Prostate gland (tissue), 2 donors: Measurements from ENCODE around the gene PPP1R1B. TPM values are rescaled to one million over a fixed set of nuclear protein-coding genes. Genes with fewer than 3 reads are reported as not detected.
"Not testable (repeated sequence)": the region's sequence is repeated elsewhere in the genome, so short reads cannot be mapped to it uniquely, and the experiment has no call there.

Source experiments
- DNase-seq: peaks from one replicate; pipeline ENCODE4 v3.0.0-alpha.2; 2019; ENCODE audit warnings: low spot score
- H3K27ac ChIP-seq, 2 donors: fragments of 200-600 bp; sonication (generic); 2 replicates each; pipeline ENCODE4 v1.5.1; 2017 to 2019
- H3K27me3 ChIP-seq: fragments of 200-600 bp; sonication (generic); replicated peaks from 2 replicates; pipeline ENCODE4 v1.5.1; 2019; ENCODE audit not compliant: insufficient read depth
- H3K36me3 ChIP-seq, 2 donors: fragments of 200-600 bp; sonication (generic); 1 replicate in 1 of 2; 2 replicates in 1 of 2; pipeline versions ENCODE4 v1.5.1 to v1.8.1; 2017 to 2019
- H3K4me1 ChIP-seq: fragments of 200-600 bp; sonication (generic); replicated peaks from 2 replicates; pipeline ENCODE4 v1.5.1; 2019
- H3K4me3 ChIP-seq, 2 donors: fragments of 200-600 bp; sonication (generic); 2 replicates each; pipeline ENCODE4 v1.5.1; 2017 to 2019
- H3K9me3 ChIP-seq: fragments of 200-600 bp; sonication (generic); 2 replicates; pipeline ENCODE4 v1.5.1; 2017
- POLR2A ChIP-seq: fragments of 450-650 bp; IDR thresholded peaks from one replicate; pipeline ENCODE4 v1.6.1; 2016; ENCODE audit warnings: antibody characterized with exemption, mild to moderate bottlenecking
- POLR2AphosphoS5 ChIP-seq: sonication (generic); formaldehyde crosslinking; IDR thresholded peaks from one replicate; pipeline ENCODE4 v1.6.1; 2017; ENCODE audit warnings: antibody characterized with exemption
- WGBS: methylation state at CpG from one replicate; pipeline ENCODE4 v1.1.5; 2018; 5-methylcytosine and 5-hydroxymethylcytosine counted together
- intact Hi-C: fragments of 100-400 bp; cut with DNase I; formaldehyde crosslinking; loops from one replicate; pipeline ENCODE4 v1.14.2; 2022
- total RNA-seq, 2 donors: library from RNA; depleted of rRNA; stranded (reverse); fragments of >200 nt; gene quantifications; one replicate each; pipeline ENCODE4 v1.1.0, GENCODE V29; 2016
- TF ChIP-seq, protein P1 (sequence below), 4 experiments: fragments of 200-600 bp in 2 of 4; fragments of 450-650 bp in 2 of 4; sonication (generic) in 2 of 4; IDR thresholded peaks; 1 replicate in 3 of 4; 2 replicates in 1 of 4; pipeline ENCODE4 v1.5.1; 2016 to 2019; ENCODE audit warnings: antibody characterized with exemption in 4 of 4, mild to moderate bottlenecking in 2 of 4, moderate library complexity in 2 of 4

Gene PPP1R1B
- total RNA-seq, 2 donors from 2014 or later: 69.0 to 108 TPM

DNA sequence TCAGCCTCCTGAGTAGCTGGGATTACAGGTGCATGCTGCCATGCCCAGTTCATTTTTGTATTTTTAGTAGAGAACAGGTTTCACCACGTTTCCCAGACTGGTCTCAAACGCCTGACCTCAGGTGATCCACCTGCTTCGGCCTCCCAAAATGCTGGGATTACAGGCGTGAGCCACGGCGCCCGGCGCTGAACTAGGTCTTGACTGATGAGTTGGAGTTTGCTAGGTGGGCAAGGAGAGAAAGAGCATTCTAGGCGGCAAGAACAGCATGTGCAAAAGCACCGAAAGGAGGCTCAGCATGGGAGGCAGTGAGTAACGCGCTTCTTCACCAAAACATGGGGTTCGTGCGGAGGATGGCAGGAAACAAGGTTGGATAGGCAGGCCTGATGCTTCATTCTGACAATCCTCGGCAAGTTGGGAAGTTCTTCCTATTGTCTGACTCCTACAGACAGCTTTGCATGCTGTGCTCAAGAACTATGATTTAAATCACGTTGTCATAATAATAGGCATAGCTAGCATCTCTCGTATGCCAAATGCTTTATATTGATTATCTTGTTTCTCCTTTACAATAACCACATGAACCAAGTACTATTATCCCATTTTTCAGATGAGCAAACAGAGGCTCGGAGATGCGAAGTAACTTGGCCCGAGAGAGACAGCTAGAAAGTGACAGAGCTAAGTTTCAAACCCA is 45.5 kb upstream of the PPP1R1B start:
- Histone ChIP-seq H3K27ac (no peak overlapping the region), H3K9me3 (no peaks in the 10 kb centered on the region), H3K4me1 (no peaks in the 10 kb centered on the region), H3K27me3 (no peaks in the 10 kb centered on the region), H3K36me3 (no peaks in the 10 kb centered on the region), H3K4me3 (no peak overlapping the region)
- WGBS: 89% methylated on average over 20 of the region's 20 CpGs
- TF ChIP-seq POLR2A (no peak), POLR2AphosphoS5 (no peak)
- TF ChIP-seq, protein P1, sequence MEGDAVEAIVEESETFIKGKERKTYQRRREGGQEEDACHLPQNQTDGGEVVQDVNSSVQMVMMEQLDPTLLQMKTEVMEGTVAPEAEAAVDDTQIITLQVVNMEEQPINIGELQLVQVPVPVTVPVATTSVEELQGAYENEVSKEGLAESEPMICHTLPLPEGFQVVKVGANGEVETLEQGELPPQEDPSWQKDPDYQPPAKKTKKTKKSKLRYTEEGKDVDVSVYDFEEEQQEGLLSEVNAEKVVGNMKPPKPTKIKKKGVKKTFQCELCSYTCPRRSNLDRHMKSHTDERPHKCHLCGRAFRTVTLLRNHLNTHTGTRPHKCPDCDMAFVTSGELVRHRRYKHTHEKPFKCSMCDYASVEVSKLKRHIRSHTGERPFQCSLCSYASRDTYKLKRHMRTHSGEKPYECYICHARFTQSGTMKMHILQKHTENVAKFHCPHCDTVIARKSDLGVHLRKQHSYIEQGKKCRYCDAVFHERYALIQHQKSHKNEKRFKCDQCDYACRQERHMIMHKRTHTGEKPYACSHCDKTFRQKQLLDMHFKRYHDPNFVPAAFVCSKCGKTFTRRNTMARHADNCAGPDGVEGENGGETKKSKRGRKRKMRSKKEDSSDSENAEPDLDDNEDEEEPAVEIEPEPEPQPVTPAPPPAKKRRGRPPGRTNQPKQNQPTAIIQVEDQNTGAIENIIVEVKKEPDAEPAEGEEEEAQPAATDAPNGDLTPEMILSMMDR (IDR thresholded peaks at IDR 0.05): no peak
- intact Hi-C loops: no loop called here
- no peak for DNase-seq

DNA sequence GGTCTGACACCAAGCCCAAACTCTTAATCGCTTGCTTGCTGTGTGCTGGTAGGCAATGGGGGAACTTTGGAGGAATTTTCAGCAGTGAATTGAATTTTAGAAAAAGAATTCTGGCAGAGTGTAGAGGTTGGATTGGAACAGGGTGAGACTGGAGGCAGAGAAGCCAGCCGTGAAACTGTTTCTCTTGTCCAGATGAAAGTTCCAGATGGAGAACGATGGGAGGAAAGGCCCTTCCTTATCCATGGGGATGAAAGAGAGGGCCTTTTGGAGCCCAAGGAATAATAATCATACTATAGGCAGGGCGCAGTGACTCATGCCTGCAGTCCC is 45.0 kb upstream of the PPP1R1B start:
- intact Hi-C loops: no loop called here
- Histone ChIP-seq H3K36me3 (no peaks in the 10 kb centered on the region), H3K27ac (no peak overlapping the region), H3K4me1 (no peaks in the 10 kb centered on the region), H3K27me3 (no peaks in the 10 kb centered on the region), H3K4me3 (no peak overlapping the region), H3K9me3 (no peaks in the 10 kb centered on the region)
- no peak for TF ChIP-seq POLR2A
- 88% methylated on average over 4 of the region's 4 CpGs for WGBS
- no peak for DNase-seq

DNA sequence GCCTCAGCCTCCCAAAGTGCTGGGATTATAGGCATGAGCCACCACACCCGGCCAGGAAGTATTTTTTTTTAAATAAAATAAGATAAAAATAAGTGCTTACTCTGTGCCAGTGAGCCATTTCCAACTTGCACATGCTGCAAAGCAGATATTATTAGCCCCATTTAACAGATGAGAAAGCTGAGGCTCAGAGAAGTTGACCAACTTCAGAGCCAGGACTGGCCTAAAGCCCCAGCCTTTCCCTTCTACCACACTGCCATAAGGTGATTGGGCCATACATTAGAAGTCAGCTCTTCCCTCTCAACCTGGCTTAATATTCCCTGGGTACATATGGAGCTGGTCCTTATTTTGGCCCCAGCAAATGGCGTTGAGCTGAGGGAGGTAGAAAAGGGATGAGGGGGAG is 44.1 kb upstream of the PPP1R1B start:
- intact Hi-C loops: no loop called here
- H3K9me3 ChIP-seq: no peaks in the 10 kb centered on the region
- DNase-seq: no peak
- 41% methylated on average over 2 of the region's 2 CpGs for WGBS
- H3K27ac ChIP-seq: no peak overlapping the region
- no peaks in the 10 kb centered on the region for H3K4me1 ChIP-seq
- no peak overlapping the region for H3K4me3 ChIP-seq
- no peaks in the 10 kb centered on the region for H3K36me3 ChIP-seq
- TF ChIP-seq POLR2AphosphoS5 (no peak), POLR2A (no peak)
- TF ChIP-seq, protein P1 (IDR thresholded peaks at IDR 0.05): no peak
- no peaks in the 10 kb centered on the region for H3K27me3 ChIP-seq

DNA sequence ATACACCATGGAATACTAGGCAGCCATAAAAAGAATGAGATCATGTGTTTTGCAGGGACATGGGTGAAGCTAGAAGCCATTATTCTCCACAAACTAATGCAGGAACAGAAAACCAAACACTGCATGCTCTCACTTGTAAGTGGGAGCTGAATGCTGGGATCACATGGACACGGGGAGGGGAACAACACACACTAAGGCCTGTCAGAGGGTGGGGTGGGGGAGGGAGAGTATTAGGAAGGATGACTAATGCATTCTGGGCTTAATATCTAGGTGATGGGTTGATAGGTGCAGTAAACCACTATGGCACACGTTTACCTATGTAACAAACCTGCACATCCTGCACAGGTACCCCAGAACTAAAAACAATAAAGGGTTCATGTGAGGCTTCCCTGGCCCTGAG is 36.6 kb upstream of the PPP1R1B start:
- H3K36me3 ChIP-seq, H3K27ac ChIP-seq, intact Hi-C loops, H3K4me1 ChIP-seq, DNase-seq, H3K4me3 ChIP-seq, H3K27me3 ChIP-seq, H3K9me3 ChIP-seq: not testable (repeated sequence)
- 49% methylated on average over 2 of the region's 2 CpGs for WGBS

DNA sequence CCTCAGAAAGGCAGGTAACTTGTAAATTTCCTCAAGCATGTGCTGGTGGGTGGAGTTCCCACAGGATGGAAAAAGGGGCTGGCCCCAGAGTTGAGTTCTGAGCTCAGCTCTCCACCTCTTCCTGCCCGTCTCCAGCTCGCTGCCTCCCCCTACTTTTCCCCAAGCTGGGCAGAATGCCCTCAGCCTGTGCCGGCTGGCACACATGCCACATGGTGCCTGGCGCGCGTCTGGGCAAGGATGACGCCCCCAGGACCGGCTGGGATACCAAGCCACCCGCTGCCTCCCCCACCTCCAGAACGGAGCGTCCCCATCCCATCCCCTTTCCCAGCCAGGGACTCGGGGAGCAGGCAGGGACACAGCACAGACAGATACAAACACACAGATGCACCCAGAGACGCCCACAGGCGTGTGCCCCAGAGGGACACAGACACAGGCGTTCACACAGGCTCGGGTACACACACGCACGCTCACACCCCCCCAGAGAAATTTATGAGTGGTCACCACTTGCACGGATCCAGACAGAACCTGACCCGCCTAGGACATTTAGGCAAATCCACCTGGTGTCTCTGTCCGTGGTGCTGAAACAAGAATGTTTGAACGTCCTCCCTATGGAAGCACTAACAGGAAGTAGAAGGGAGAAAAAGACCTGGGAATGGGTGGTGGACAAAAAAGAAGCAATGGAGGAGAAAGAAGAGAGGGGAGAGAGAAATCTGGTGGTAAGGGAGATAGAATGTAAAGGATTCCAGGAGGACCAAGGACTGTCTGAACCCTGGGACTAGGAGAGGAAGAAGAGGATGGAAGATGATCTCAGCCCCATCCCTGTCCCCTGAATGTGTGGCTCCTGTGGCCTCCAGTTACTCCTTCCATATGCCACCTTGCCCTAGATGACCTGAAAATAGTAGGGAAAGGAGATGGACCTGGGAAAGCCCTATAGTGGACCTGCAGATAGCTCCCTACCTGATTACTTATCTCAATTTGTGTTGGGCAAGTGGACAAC is 34.5 kb upstream of the PPP1R1B start:
- WGBS: 1% methylated on average over 19 of the region's 22 CpGs
- H3K9me3 ChIP-seq: no peaks in the 10 kb centered on the region
- no peak overlapping the region for H3K4me3 ChIP-seq
- intact Hi-C loops: no loop called here
- H3K36me3 ChIP-seq: no peaks in the 10 kb centered on the region
- H3K27me3 ChIP-seq: peaks cover 19% of the 10 kb centered on the region
- TF ChIP-seq POLR2A (no peak), POLR2AphosphoS5 (no peak)
- TF ChIP-seq, protein P1 (IDR thresholded peaks at IDR 0.05): no peak
- DNase-seq: no peak
- H3K27ac ChIP-seq: no peak overlapping the region
- no peaks in the 10 kb centered on the region for H3K4me1 ChIP-seq
